ENCODE measurements around the gene SLC25A25.
"Not testable (repeated sequence)": the region's sequence is repeated elsewhere in the genome, so short reads cannot be mapped to it uniquely, and the experiment has no call there.

SLC25A25 gene

GRCh38 chr9:128067645-128068385 is at the start of gene SLC25A25:
Gene SLC25A25, plus strand, starts transcription at chr9:128068232. Its CDS starts 88 bp downstream, at chr9:128068320.
- DNase-seq = peak; percentile 97

DNA sequence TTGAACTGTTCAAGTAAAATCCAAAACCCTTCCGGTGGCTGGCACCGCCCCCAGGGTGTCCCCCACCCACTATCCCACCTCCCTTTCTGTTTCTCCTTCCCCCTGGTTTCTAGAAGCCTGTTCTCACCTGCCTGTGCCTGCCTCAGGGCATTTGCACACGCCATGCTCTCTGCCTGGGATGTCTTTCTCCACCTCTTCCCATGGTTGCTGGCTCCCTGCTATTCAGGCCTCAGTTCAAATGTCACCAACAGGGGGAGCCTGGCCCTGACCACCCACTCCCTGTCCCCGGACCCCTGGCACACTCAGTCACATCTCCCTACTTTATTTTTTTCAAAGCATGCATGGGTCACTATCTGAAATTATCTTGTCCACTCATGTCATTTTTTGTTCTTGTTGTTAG is 47.3 kb upstream of the SLC25A25 start:
- DNase-seq = no peak

DNA sequence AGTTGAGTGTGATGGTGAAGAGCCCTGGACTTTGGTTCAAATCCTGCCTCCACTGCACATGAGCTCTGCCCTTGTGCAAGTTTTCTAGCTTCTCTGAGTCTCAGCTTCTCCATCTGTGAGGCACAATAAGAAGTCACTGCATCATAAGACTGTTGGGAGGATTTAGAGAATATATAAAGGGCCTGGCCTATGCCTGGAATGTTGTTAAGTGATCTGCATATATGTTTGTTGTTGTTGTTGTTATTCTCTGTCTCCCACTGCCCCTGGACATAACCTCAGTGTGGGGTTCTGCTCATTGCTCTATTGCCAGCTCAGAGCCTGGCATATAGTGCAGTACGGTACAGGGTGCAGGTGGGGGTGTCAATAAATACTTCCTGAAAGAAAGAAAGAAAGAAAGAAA is 46.9 kb upstream of the SLC25A25 start:
- DNase-seq = no peak

DNA sequence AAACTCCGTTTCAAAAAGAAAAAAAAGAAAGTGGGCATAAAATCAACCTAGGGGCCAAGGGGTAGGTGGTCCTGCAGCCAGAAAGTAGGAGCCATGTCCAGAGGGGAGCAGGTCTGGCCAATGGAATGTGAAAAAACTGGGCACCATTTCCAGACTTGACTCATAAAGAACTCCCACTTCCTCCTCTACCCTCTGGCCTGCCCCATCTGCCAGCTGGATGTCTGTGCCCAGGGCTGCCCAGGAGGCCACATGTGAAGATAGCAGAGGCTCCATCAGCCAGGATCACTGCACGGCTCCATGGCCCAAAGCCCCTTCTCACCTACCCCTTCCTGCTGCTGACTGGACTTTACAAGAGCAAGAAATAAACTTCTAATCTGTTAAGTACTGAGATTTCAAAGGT is 45.1 kb upstream of the SLC25A25 start:
- DNase-seq = no peak

DNA sequence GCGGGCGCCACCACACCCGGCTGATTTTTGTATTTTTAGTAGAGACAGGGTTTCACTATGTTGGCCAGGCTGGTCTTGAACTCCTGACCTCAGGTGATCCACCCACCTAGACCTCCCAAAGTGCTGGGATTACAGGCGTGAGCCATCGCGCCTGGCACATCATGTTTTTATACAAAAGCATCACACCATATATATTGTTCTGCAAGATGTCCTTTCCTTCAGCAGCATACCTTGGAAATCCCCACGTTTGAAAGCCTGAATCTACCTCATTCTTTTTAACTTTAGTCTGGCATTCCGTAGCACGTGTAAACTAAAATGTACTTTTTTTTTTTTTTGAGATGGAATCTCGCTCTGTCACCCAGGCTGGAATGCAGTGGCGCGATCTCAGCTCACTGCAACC is 44.4 kb upstream of the SLC25A25 start:
- not testable (repeated sequence) for DNase-seq

GRCh38 chr9:128024761-128025308 is 43.2 kb upstream of the SLC25A25 start:
- no peak for DNase-seq

DNA sequence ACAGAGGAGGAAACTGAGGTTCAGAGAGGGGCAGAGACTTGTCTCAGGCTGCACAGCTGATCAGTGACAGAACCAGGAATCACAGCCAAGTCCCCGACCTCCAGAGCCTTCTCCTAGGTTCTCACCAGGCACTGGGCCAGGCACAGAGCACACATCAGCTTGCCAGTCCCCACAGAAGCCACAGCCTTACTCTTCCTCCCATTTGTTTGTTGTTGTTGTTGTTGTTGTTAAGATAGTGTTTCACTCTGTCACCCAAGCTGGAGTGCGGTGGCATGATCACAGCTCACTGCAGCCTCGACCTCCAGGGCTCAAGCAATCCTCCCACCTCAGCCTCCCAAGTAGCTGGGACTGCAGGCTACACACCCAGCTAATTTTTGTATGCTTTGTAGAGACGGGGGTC is 42.3 kb upstream of the SLC25A25 start:
- DNase-seq = no peak

DNA sequence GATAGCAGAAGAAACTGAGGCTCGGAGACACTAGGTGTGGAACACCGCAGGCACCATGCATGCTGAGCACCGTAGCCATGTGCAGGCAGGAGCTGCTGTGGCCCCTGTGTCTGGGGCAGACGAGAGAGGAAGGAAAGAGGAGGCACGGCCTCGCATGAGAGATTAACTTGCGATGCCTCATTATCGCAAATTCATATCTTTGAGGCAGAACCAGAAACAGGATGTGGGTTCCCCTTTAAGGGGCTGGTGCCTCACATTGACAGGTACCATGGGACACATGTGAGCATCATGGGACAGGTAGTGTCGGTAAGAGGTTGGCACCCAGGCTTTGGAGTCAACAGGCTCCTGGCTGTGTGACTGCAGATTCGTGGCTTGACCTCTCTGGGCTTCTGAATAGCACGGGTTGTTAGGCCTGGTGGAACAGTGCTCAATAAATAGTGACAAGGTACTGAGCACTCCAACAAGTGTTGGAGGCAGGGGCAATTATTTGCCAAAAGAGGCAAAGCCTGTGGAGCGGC is 41.7 kb upstream of the SLC25A25 start:
- DNase-seq = no peak

- DNase-seq = no peak
These were observed 41.1 kb upstream of the SLC25A25 start for GRCh38 chr9:128026773-128027541.

DNA sequence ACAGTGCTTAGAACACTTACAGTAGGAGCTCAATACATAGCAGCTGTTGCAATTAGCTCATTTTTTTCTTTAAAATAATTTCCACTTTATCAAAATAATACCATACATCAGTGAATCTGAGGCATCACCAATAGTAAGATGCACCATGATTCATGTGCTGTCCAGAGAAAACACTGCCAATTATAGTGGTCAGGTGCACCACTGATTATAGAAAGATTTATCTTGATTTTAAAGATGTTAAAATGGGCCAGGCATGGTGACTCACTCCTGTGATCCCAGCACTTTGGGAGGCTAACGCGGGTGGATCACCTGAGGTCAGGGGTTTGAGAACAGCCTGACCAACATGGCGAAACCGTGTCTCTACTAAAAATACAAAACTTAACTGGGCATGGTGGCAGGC is 40.3 kb upstream of the SLC25A25 start:
- no peak for DNase-seq

DNA sequence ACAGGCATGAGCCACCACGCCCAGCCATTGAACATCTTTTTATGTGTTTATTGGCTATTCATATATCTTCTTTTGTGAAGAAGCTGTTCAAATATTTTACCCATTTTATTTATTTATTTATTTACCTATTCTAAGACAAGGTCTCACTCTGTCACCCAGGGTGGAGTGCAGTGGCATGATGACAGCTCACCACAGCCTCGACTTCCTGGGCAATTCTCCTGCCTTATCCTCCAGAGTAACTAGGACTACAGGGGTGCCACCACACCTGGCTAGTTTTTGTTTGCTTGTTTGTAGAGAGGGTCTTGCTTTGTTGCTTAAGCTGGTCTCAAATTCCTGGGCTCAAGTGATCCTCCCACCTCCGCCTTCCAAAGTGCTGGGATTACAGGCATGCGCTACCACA is 34.4 kb upstream of the SLC25A25 start:
- DNase-seq = no peak

GRCh38 chr9:128034821-128035652 is 33.0 kb upstream of the SLC25A25 start:
- DNase-seq = peak; percentile 90

GRCh38 chr9:128036522-128036921 is 31.5 kb upstream of the SLC25A25 start:
- DNase-seq = not testable (repeated sequence)

GRCh38 chr9:128040783-128041182 is 27.2 kb upstream of the SLC25A25 start:
- DNase-seq = not testable (repeated sequence)

DNA sequence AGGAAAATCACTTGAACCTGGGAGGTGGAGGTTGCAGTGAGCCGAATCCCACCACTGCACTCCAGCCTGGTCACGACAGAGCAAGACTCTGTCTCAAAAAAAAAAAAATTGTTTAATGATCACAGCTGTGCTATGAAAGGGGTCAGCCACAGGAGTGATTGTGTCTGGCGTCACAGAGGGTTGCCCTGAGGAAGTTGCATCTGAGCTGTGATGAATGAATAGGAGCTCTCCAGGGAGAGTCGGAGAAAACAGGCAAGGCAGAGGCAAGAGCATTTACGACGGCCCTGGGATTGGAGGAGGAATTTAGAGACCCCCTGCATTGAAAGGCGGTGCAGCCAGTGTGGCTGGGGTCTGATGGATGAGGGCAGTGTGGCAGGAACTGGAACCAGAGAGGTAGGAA is 26.0 kb upstream of the SLC25A25 start:
- DNase-seq = no peak

GRCh38 chr9:128043467-128043868 is 24.6 kb upstream of the SLC25A25 start:
- DNase-seq = no peak

- DNase-seq = not testable (repeated sequence)
These were observed 22.6 kb upstream of the SLC25A25 start for GRCh38 chr9:128045409-128045808.

GRCh38 chr9:128045831-128046230 is 22.2 kb upstream of the SLC25A25 start:
- DNase-seq = no peak

GRCh38 chr9:128047231-128047630 is 20.8 kb upstream of the SLC25A25 start:
- no peak for DNase-seq

DNA sequence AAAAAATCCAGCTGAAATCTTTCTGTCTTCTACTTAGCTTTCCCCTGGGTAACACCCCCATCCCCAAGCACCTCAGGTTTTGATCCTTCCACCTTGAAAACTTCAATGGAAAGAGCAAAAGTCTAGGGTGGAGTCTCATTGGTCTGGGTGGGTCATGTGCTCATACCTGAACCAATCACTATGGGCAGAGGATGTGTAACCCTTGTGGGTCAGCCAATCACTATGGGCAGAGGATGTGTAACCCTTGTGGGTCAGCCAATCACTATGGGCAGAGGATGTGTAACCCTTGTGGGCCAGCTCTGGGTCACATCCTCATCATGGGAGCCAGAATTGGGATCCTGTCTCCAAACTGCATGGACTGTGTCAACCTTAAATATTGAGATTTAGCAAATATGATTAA is 19.4 kb upstream of the SLC25A25 start:
- DNase-seq = no peak

DNA sequence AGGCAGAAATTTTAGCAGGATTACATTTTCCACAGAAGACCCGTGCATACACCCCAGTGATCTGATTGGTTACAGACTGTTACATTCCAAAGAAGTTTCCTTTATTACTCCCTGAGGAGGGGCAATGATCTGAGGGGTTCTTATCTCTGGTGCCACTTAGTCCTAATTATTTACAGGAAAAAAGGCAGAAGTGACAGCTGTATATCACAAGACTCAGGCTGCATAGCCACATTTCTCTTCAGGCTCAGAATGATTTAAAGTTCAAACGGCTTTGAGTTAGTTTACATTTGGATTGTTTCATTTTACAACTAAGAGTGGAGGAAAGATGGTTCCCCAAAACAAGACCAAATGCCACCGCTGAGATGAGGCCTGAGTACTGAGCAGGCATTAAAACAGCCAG is 18.2 kb upstream of the SLC25A25 start:
- DNase-seq = no peak

DNA sequence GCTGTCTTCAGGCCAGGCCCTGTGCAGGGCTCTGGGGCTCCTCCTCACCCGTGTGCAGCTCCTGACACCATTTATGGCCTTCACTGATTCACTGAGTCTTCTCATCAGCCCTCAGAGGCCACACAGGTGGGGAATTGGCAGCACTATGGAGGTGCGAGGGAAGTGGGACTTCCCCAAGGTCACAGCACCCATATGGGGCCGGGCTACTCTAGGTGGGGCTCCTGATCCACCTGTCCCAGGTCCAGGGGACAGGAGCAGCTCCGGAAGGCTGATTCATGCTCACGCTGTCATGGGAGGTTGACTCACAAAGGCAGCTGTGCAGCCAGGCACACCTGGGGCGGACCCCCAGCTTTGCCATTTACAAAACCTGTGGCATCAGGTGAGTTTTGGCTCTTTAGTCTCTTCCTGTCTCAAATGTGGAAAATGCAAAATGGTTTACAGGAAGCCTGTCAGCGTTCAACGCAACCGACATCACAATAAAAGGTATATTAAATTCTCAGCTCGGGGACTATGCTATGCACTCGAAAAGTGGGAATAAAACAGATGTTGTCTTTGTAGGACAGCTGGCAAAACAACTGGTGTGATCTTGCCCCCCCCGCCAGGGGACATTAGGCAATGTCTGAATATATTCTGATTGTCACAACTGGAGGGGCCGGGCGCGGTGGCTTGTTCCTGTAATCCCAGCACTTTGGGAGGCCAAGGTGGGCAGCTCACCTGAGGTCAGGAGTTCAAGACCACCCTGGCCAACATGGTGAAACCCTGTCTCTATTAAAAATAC is 15.9 kb upstream of the SLC25A25 start:
- DNase-seq = no peak

Measured in DMS79 treated with DMSO at 0.1 percent for 48 hours (cell line).